Measurements from ENCODE around the gene MB.

The MB gene

DNA sequence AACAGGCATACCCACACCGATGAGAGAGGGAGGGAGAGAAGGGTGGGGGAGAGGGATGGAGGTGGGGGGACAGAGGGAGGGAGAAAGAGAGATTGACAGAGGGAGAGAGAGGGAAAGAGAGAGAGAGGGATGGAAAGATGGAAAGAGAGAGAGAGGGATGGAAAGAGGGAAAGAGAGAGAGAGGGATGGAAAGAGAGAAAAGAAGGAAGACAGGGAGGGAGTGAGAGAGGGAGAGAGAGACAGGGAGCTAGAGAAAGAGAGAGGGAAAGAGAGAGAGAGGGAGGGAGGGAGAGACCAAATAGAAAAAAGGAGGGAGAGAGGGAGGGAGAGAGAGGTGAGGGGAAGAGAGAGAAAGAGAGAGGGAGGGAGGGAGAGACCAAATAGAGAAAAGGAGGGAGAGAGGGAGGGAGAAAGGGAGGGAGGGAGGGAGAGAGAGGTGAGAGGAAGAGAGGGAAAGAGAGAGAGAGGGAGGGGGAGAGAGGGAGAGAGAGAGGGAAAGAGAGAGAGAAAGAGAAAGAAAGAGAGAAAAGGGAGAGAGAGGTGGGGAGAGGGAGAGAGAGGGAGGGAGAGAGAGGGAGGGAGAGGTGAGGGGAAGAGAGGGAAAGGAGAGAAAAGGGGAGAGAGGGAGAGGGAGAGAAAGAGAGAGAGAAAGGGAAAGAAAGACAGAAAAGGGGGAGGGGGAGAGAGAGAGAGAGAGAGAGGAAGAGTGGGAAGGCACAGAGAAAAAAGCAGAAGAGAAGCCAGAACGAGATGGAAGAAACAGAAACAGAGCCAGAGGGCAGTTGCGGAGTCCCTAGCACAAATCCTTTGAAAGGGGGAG lies 23.8 kb downstream of the MB start:
- no peak for DNase-seq

DNA sequence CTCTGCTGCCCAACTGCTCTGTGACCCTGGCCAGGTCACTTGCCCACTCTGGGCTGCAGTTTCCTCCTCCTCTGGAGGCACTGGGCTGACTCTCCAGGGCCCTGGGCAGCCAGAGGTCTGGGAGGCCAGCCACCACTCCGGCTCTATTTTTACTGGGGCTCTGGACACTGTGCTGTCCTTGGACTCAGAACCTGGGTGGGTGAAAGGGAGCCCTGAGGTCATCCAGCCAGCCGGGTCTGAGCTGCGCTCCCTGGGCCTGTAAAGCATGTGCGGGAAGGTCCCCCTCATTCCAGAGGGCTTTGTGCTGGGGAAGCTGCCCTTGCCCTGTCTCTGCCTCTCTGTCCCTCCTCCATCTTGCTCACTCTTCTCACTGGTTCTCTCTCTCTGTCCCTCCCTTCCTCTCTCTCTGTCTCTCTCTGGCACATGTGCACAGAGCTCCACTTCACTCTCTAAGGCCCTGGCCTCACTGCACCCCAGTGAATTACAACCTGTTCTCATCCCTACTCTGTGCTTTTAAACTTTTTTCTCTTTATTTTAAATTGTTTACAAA lies 24.6 kb downstream of the MB start:
- DNase-seq, result no peak

- DNase-seq, result no peak
Measured at GRCh38 chr22:35591714-35592417, 25.3 kb downstream of the MB start.

DNA sequence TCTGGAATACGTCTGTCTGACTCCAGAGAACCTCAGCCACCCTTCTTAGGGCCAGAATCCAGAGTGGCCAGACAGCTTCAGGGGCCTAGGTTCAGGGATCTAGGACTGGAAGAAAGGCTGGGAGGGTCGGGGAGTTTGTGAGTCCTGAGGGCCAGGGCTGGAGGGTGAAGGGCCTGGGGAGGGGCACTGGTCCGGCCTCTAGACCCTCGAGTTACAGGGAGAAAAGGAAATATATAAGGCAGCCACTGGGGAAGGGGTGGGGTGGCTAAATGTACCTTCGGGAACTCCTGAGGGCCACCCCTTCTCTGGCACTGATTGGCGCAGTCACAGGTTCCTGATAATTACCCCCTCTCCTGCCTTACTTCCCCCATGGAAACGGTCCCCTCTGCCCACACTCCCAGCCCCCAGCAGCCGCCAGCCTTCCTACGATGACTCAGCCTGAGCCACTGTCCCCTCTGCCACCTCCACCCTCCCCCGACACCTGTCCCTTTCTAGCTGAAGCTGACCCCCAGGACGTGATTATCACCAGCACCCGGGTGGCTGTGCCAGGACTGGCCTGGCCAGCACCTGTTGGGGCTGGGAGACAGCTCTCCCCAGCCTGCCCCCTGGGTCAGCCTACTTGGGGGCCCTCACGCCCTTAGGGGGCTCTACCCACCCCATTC lies 26.4 kb downstream of the MB start:
- DNase-seq, result no peak

GRCh38 chr22:35589756-35590093 lies 27.4 kb downstream of the MB start:
- no peak for DNase-seq

- peak; percentile 79 for DNase-seq
Measured at GRCh38 chr22:35589071-35589755, 27.9 kb downstream of the MB start.

- DNase-seq, result no peak
Measured at GRCh38 chr22:35587896-35588295, 29.2 kb downstream of the MB start.

GRCh38 chr22:35587447-35587870 lies 29.7 kb downstream of the MB start:
- no peak for DNase-seq

DNA sequence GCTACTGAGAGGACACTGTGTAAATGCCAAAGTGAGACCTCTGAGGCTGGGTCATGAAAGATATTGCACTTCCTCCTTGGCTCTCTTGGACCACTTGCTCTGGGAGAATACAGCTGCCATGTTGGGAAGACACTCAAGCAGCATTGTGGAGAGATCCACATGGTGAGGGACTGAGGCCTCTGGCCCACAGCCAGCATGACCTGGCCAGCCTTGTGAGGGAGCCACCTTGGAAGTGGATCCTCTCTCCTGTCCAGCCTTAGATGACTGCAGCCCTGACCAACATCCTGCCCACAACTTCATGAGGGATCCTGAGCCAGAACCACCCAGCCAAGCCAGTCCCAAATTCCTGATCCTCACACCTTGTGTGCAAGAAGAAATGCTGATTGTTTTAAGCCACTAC lies 30.4 kb downstream of the MB start:
- no peak for DNase-seq

- DNase-seq, result peak; percentile 55
Measured at GRCh38 chr22:35582861-35583670, 34.1 kb downstream of the MB start.

DNA sequence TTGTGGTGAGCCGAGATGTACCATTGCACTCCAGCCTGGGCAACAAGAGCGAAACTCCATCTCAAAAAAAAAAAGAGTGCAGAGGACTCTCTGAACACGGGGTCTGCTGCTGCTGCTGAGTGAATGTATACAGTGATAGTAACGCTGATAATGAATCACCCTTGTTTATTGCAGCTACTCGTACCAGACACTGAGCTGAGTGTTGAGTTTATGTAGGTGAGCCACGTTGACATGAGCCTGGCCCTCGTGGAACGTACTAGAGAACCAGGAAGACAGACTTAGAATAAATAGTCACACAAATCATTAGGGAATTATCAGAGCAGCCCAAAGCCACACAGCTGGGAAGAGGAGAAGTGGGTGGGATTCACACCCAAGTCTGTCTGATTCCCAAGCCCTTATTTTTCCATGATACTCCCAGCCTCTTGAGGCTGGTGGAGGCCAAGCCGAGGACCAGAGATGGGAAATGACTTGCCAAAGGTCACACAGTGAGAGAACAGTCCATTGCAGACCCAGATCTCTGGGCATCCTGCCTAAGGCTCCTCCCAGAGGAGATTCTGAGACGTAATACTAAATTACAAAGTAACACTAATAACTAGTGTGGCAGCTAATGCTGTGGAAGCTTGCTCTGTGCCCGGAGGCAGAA lies 34.8 kb downstream of the MB start:
- DNase-seq, result no peak

DNA sequence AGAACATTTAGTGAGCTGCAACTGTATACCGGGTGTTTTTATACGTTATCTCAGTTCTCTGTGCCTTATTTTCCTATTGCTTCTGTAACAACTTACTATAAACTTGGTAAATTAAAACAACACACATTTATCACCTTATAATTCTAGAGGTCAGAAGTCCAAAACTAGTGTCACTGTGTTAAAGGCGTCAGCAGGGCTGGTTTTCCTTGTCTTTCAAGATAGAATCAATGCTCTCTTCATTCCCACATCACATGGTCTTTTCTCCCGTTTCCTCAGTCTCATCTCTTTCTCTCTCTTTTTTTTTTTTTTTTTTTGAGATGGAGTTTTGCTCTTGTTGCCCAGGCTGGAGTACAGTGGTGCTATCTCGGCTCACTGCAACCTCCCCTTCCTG lies 36.1 kb downstream of the MB start:
- no peak for DNase-seq

DNA sequence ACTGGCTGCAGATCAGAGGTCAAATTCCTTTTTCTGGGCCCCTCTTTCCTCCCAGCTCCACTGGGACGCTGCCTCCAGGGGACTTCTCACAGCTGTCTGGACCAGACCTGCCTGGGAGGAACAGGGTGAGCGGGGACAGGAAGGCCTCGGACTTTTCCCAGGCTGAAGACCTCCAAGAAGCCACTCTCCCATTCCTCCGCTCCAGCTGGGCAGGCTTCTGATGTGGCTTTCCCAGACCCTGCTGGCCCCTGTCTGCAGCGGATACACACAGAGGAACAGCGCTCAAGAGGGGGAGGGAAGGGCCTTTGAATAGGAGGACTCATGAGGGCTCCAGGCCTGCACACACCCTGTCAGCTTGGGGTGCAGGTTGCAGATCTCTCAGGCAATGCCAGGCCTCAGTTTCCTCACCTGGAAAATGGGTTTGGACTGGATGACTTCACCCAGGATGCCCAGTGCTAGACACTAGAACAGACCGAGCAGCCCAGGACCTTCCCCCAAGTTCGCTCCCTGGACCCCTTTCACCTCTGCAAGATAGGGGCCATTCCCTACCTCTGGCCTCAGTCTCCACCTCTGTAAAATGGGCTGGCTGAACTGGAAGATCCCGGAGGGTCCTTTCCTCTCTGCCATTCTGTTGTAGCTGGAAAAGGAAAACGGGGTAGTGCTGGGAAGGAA lies 36.6 kb downstream of the MB start:
- DNase-seq, result no peak

GRCh38 chr22:35578836-35579575 lies 38.1 kb downstream of the MB start:
- DNase-seq, result no peak

DNA sequence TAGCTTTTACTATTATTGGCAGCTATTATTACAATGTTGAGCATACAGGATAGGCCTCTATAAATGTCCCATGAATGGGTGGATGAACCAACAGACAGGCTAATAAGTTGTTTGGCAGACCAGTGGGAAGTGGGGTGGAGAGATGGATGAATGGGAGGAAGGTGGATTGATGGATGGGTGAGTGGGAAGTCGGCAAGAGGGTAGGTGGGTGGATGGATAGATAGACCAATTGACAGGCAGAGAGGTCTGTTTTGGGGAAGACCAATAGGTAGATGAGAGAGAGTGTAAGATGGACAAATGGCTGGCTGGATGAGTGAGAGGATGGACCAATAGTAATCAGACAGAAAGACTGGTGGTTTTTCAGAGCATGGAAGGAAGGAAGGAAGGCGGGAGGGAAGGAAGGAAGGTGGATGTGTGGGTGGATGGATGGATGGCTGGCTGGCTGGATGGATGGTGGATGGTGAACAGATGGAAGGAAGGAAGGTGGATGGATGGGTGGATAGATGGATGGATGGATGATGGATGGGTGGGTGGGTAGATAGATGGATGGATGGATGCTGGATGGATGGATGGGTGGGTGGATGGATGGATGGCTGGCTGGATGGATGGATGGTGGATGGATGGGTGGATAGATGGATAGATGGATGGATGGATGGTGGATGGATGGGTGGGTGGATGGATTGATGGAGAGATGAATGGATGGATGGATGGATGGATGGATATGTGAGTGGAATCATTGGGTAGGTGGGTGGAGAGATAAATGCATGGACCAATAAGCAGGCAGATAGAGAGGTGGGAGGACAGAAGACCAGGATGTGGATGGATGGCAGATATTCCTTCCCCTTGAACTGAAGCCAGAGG lies 39.1 kb downstream of the MB start:
- no peak for DNase-seq

GRCh38 chr22:35576671-35577070 lies 40.5 kb downstream of the MB start:
- no peak for DNase-seq

DNA sequence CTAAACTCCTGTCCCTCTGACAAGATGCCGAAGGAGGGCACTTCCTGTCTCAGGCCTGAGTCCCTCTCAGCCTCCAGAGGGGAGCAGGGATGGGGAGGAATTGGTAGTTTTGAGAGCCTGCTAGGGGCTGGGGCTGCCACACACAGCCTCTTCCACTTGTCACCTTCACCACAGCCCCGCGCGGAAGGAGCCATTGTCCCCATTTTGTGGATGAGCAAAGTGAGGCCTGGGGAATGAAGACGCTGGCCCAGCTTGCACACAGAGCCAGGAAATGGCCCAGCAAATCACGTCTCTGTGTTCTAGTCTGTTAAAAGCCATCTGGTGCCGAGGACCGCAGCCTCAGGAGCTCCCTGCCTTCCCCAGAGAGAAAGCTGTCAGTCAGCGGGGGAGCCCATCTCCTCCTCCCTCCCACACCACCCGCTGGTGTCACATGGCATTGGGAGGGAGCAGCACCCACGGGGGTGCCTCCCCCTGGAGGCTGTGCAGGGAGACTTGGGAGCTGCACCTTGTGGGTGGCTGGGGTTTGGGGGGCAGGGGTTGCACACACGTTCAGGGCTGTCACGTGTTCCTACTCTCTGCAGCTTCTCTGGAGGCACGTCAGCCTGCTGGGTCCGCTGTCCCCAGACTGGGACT lies 41.9 kb downstream of the MB start:
- no peak for DNase-seq

GRCh38 chr22:35572556-35572955 lies 44.6 kb downstream of the MB start:
- no peak for DNase-seq

- DNase-seq, result no peak
Measured at GRCh38 chr22:35570686-35571194, 46.4 kb downstream of the MB start.

All from fibroblast of skin of right quadriceps (primary cell).